Measurements from ENCODE around the gene STK17A.

STK17A gene

GRCh38 chr7:43536773-43537172, 46.1 kb upstream of the STK17A start:
- no peaks in the 10 kb centered on the region for H4K20me1 ChIP-seq (ENCODE audit: insufficient read depth)
- H3K79me2 ChIP-seq (ENCODE audit: insufficient read depth, low read depth): no peaks in the 10 kb centered on the region
- H3K4me3 ChIP-seq (IDR thresholded peaks at IDR 0.05; ENCODE audit: insufficient read depth, low read depth, low read length): no peak overlapping the region
- H3K36me3 ChIP-seq (ENCODE audit: insufficient read depth): no peaks in the 10 kb centered on the region
- no peaks in the 10 kb centered on the region for H3K27me3 ChIP-seq (ENCODE audit: insufficient read depth, low read depth)
- no peak overlapping the region for H3K9ac ChIP-seq
- H3K27ac ChIP-seq: no peak overlapping the region
- TF ChIP-seq CTCF (conservative IDR thresholded peaks at IDR 0.05; ENCODE audit: low read depth, low read length): no peak
- no peaks in the 10 kb centered on the region for H3K4me1 ChIP-seq (ENCODE audit: low read depth, poor library complexity, severe bottlenecking)
- H3K4me2 ChIP-seq: no peak overlapping the region
- H2AFZ ChIP-seq (ENCODE audit: low read depth): no peak overlapping the region

GRCh38 chr7:43537765-43538403, 45.0 kb upstream of the STK17A start:
- Histone ChIP-seq H2AFZ (ENCODE audit: low read depth) (no peak overlapping the region), H3K36me3 (ENCODE audit: insufficient read depth) (no peaks in the 10 kb centered on the region), H3K4me3 (IDR thresholded peaks at IDR 0.05; ENCODE audit: insufficient read depth, low read depth, low read length) (no peak overlapping the region), H3K4me1 (ENCODE audit: low read depth, poor library complexity, severe bottlenecking) (no peaks in the 10 kb centered on the region), H3K27me3 (ENCODE audit: insufficient read depth, low read depth) (no peaks in the 10 kb centered on the region), H3K27ac (no peak overlapping the region), H3K4me2 (no peak overlapping the region), H4K20me1 (ENCODE audit: insufficient read depth) (no peaks in the 10 kb centered on the region), H3K79me2 (ENCODE audit: insufficient read depth, low read depth) (no peaks in the 10 kb centered on the region), H3K9ac (no peak overlapping the region)
- no peak for TF ChIP-seq CTCF (conservative IDR thresholded peaks at IDR 0.05; ENCODE audit: low read depth, low read length)

GRCh38 chr7:43538404-43538771, 44.5 kb upstream of the STK17A start:
- no peak overlapping the region for H3K27ac ChIP-seq

GRCh38 chr7:43540471-43540870, 42.4 kb upstream of the STK17A start:
- H3K4me3 ChIP-seq (IDR thresholded peaks at IDR 0.05; ENCODE audit: insufficient read depth, low read depth, low read length): no peak overlapping the region
- no peak overlapping the region for H3K9ac ChIP-seq
- no peaks in the 10 kb centered on the region for H3K4me1 ChIP-seq (ENCODE audit: low read depth, poor library complexity, severe bottlenecking)
- H2AFZ ChIP-seq (ENCODE audit: low read depth): no peak overlapping the region
- H3K4me2 ChIP-seq: no peak overlapping the region
- TF ChIP-seq CTCF (conservative IDR thresholded peaks at IDR 0.05; ENCODE audit: low read depth, low read length): no peak
- H3K36me3 ChIP-seq (ENCODE audit: insufficient read depth): no peaks in the 10 kb centered on the region
- H3K79me2 ChIP-seq (ENCODE audit: insufficient read depth, low read depth): no peaks in the 10 kb centered on the region
- no peaks in the 10 kb centered on the region for H4K20me1 ChIP-seq (ENCODE audit: insufficient read depth)
- H3K27ac ChIP-seq: no peak overlapping the region
- H3K27me3 ChIP-seq (ENCODE audit: insufficient read depth, low read depth): no peaks in the 10 kb centered on the region

More at GRCh38 chr7:43538404-43538771, 44.5 kb upstream of the STK17A start:
- Histone ChIP-seq H3K79me2 (ENCODE audit: insufficient read depth, low read depth) (no peaks in the 10 kb centered on the region), H3K4me3 (IDR thresholded peaks at IDR 0.05; ENCODE audit: insufficient read depth, low read depth, low read length) (no peak overlapping the region), H3K4me1 (ENCODE audit: low read depth, poor library complexity, severe bottlenecking) (no peaks in the 10 kb centered on the region), H4K20me1 (ENCODE audit: insufficient read depth) (no peaks in the 10 kb centered on the region), H3K4me2 (no peak overlapping the region), H3K36me3 (ENCODE audit: insufficient read depth) (no peaks in the 10 kb centered on the region), H2AFZ (ENCODE audit: low read depth) (no peak overlapping the region), H3K27me3 (ENCODE audit: insufficient read depth, low read depth) (no peaks in the 10 kb centered on the region), H3K9ac (no peak overlapping the region)
- TF ChIP-seq CTCF (conservative IDR thresholded peaks at IDR 0.05; ENCODE audit: low read depth, low read length): no peak
